GM10248 (cell line): Measurements from ENCODE around the gene SPAG9.

Experiments used
- CTCF ChIA-PET: fragments of 300-600 bp; sonication (Branson Sonifier 250); formaldehyde crosslinking; extraction: SDS; loops from one replicate; lab custom pipeline; 2021; ENCODE audit warnings: antibody characterized with exemption; lab: Yijun Ruan, JAX
- POLR2A ChIA-PET: fragments of 350-650 bp; sonication (Branson Sonifier 250); formaldehyde crosslinking; extraction: SDS; loops from one replicate; lab custom pipeline; 2020; ENCODE audit warnings: antibody characterized with exemption; lab: Yijun Ruan, JAX
- DNase-seq: peaks from one replicate; pipeline ENCODE4 v3.0.0; 2012; ENCODE audit errors: extremely low spot score
- TF ChIP-seq, protein P1 (sequence below): IDR thresholded peaks from 2 replicates; pipeline ENCODE4 v1.5.1; 2012; ENCODE audit warnings: mild to moderate bottlenecking, low read depth; ENCODE audit errors: extremely low read depth, missing control alignments, control extremely low read depth

The SPAG9 gene, protein sequence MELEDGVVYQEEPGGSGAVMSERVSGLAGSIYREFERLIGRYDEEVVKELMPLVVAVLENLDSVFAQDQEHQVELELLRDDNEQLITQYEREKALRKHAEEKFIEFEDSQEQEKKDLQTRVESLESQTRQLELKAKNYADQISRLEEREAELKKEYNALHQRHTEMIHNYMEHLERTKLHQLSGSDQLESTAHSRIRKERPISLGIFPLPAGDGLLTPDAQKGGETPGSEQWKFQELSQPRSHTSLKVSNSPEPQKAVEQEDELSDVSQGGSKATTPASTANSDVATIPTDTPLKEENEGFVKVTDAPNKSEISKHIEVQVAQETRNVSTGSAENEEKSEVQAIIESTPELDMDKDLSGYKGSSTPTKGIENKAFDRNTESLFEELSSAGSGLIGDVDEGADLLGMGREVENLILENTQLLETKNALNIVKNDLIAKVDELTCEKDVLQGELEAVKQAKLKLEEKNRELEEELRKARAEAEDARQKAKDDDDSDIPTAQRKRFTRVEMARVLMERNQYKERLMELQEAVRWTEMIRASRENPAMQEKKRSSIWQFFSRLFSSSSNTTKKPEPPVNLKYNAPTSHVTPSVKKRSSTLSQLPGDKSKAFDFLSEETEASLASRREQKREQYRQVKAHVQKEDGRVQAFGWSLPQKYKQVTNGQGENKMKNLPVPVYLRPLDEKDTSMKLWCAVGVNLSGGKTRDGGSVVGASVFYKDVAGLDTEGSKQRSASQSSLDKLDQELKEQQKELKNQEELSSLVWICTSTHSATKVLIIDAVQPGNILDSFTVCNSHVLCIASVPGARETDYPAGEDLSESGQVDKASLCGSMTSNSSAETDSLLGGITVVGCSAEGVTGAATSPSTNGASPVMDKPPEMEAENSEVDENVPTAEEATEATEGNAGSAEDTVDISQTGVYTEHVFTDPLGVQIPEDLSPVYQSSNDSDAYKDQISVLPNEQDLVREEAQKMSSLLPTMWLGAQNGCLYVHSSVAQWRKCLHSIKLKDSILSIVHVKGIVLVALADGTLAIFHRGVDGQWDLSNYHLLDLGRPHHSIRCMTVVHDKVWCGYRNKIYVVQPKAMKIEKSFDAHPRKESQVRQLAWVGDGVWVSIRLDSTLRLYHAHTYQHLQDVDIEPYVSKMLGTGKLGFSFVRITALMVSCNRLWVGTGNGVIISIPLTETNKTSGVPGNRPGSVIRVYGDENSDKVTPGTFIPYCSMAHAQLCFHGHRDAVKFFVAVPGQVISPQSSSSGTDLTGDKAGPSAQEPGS (N-terminal part only)

DNA sequence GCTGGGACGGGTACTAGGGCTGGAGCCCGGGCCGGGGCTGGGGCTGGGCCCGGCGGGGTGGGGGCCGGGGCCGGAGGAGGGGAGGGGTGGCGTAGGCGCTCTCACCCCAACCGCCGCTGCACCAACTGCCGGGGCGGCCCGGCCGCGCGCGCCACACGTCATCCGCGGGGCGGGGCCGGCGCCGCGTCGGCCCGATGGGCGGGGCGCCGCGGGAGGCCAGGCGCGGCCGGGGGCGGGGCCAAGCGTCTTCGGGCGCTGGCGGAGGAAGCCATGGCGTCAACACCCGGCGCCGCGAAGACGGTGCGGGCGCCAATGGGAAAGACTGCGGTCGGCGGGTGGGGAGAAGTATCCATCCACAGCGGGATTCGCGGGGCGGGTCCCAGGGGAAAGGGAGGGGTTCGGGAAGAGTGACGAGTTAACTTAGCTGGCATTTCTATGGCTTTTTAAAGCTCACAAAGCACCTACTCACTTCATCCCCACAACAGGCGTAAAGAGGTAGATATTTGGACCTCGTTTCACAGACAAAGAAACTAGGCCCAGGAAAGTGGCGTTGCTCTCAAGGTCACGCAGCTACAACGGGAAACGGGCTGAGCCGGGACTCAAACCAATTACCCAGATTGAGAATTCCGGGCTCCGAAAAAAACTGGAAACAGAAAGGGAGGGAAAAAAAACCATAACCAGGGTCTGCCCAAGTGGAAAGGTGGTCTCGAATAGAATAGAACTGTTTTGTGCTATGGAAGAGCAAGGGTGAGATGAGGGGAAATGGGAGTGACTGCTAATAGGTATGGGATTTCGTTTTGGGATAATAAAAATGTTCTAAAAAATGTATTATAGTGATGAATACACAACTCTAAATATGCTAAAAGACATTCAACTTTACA lies at the start of gene SPAG9:
TSS of gene SPAG9 (minus strand) at position 130 of the 881 bp plus-strand sequence. CDS start 212 bp downstream, outside the sequence.
- DNase-seq, result peak; percentile 97
- POLR2A ChIA-PET, result interaction anchor here (0.7 to 1.7 kb wide), 3 partner anchors 32 to 254 kb away, joined by 4 to 7 read pairs (median 6); partner anchors contain the start of genes NME1 and TOB1

DNA sequence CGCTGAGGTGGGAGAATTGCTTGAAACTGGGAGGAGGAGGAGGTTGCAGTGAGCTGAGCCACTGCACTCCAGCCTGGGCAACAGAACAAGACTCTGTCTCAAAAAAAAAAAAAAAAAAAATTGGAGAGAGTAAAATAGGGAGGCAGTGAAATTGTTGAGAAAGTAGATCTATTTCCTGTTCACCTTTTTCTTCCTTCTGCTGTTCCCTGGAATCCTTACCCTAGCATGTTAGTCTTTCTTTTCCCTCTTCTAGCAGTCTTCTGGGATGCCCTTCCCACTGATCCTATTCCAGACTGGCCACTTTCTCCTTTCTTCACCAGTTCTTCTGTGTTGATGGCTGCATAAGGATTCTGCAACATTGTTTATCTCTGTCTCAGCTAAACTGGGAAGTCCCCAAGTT lies 48.7 kb upstream of the SPAG9 start:
- no peak for DNase-seq
- ChIA-PET CTCF (no interaction called here), POLR2A (interaction anchor here (0.7 kb wide), 1 partner anchor 157 kb away, joined by 6 read pairs; no protein-coding TSS in a partner anchor)
- TF ChIP-seq, protein P1, sequence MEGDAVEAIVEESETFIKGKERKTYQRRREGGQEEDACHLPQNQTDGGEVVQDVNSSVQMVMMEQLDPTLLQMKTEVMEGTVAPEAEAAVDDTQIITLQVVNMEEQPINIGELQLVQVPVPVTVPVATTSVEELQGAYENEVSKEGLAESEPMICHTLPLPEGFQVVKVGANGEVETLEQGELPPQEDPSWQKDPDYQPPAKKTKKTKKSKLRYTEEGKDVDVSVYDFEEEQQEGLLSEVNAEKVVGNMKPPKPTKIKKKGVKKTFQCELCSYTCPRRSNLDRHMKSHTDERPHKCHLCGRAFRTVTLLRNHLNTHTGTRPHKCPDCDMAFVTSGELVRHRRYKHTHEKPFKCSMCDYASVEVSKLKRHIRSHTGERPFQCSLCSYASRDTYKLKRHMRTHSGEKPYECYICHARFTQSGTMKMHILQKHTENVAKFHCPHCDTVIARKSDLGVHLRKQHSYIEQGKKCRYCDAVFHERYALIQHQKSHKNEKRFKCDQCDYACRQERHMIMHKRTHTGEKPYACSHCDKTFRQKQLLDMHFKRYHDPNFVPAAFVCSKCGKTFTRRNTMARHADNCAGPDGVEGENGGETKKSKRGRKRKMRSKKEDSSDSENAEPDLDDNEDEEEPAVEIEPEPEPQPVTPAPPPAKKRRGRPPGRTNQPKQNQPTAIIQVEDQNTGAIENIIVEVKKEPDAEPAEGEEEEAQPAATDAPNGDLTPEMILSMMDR, result no peak

More for the DNA sequence above, at the start of gene SPAG9:
- CTCF ChIA-PET, result interaction anchor here (1.0 to 3.0 kb wide), 4 partner anchors 14 to 269 kb away, joined by 3 to 19 read pairs (median 3); partner anchors contain the start of gene NME1
- TF ChIP-seq, protein P1, result no peak

DNA sequence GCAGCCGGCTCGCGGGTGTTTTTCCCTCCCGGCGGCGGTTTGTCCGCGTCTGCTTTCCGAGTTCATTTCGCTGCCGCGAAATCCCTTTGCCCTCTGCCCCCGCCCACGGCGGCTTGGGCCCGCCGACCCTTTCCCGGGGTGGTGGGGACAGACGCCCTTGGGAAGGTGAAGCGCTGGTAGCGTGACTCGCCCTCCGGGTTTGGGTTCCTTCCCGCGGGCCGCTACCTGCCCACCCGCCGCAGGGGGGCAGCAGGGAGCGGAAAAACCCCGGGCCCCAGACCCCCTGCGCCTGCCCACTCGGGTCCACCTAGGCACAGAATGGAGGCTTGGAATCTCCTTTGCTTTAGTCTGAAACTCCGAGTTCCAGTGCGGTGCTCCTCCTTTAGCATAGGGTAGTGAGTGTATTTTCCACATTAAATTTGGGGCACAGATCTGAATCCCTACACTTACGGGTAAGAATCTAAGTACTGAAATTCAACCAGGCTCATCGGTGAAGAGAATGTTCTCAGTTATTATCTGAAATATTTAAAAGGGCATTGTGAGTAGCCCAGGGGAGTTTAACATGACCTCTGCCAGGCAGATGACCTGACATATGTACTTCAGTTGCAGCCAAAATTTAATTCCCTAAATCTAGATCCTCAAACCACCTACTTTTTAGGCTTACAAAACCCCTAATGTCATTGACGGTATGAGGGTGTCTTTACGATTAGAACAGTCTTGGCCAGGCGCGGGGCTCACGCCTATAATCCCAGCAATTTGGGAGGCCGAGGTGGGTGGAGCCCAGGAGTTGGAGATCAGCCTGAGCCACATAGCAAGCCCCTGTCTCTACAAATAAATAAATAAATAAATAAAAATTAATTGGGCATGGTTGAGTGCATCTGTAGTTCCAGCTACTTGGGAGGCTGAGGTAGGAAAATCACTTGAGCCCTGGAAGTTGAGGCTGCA lies 46.6 kb upstream of the SPAG9 start:
- CTCF ChIA-PET, result interaction anchor here (1.2 to 2.0 kb wide), 4 partner anchors 10 to 14 kb away, joined by 3 to 10 read pairs (median 4); partner anchors contain the start of gene NME1
- peak; percentile 89 for DNase-seq
- POLR2A ChIA-PET, result no interaction called here
- TF ChIP-seq, protein P1, result peak; percentile 77

DNA sequence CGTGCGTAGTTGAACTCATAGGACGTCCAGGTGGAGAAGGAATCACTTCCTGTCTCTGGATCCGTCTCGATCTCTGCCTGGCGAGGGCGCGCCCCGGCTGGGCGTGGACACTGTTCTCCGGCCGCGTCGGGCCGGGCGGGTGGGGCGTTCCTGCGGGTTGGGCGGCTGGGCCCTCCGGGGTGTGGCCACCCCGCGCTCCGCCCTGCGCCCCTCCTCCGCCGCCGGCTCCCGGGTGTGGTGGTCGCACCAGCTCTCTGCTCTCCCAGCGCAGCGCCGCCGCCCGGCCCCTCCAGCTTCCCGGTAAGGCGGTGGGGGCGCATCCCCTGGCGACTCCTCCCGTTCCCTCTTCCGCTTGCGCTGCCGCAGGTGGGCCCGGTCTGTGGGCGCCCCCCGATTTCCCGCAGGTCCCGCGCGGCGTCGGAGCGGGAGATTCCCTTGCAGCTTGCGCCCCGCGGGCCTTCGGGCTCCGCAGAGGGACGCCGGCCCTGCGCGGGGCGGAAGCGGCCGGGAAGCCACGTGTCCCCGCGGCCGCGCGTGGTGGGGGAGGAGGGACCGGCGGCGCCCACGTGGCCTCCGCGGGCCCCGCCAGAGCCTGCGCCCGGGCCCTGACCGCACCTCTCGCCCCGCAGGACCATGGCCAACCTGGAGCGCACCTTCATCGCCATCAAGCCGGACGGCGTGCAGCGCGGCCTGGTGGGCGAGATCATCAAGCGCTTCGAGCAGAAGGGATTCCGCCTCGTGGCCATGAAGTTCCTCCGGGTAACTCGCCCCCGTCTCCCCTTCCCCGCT lies 45.7 kb upstream of the SPAG9 start, which contains the start of gene NME2:
TSS of gene NME2 (plus strand) at position 214 of the 789 bp plus-strand sequence. CDS start at position 634, 420 bp downstream.
- DNase-seq, result peak; percentile 95
- ChIA-PET CTCF (interaction anchor here (1.5 to 2.8 kb wide), 4 partner anchors 11 to 16 kb away, joined by 3 to 11 read pairs (median 8); partner anchors contain the start of gene NME1), POLR2A (interaction anchor here (0.7 to 1.5 kb wide), 2 partner anchors 13 to 91 kb away, joined by 3 to 6 read pairs; partner anchors contain the start of gene NME1)
- TF ChIP-seq, protein P1, result no peak
